ENCODE results near the gene KLHDC8B. TPM values are rescaled to one million over a fixed set of nuclear protein-coding genes. Genes with fewer than 3 reads are reported as not detected.

KLHDC8B gene
- total RNA-seq, 1 donor from 2014 or later, result 47.4 TPM

DNA sequence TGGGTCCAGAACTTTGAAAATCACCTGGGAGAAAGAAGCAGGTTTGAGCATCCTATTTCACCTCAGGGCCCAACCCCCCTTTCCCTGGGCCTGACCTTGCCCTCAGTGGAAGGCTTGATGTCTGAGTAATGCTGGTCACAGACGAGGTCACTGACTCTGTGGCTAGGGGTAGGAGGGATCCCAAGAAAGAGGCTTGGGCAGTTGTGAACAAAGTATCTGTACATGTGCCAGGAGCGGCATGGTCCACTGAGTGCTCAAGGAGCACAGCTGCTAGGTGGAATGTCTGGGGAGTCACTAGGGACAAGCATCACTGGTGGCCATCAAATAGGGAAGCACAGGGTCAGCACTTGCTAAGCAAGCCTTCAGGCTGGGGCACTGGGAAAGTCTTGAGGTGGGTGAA lies 12.6 kb upstream of the KLHDC8B start:
- DNase-seq (ENCODE audit: low read depth in 2 of 2), result no peak

DNA sequence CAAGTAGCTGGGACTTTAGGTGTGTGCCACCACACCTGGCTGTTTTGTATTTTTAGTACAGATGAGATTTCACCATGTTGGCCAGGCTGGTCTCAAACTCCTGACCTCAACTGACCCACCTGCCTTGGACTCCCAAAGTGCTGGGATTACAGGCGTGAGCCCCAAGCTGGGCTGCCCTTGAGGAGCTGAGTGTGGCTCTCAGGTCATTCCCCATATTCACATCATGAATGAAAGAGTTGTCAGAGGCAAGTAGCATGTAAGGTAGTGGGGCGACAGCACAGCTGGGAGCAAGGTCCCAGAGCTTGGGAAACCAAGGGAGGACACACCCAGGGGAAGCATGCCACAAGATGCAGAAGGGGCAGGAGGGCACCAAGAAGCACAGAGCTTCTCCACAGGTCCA lies 10.2 kb upstream of the KLHDC8B start:
- DNase-seq (ENCODE audit: low read depth in 2 of 2), result no peak

DNA sequence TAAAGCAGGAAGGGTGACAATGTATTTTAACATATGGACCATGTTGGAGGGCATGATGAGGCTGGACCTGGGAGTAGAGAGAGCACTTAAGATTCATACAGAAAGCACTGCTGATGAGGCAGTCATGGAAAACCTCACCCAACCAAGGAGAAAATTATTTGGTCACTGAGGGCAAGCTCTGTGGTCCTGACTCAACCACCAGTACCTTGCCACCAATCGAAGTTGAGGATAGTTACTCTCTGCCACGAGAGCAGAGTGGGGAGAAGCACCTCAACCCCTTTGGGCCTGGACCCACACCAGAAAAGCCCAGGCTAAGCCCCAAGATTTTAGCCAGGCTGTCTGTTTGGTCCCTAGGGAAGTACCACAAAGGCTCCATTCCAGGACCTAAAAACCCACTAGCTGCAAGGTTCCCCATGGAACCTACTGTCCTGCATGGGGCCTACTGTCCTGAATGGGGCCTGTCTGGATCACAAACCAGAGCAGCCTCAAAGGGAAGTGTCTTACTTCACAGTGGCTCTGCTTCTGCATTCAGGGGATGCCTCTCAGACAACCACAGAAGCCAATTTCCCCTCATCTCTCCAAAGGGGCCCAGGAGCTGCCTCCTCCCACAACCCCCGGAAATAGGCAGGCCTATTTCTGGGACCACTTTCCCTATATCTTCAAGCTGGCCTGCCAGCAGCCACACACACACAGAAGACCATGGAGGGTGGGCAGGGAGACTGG lies 9.4 kb upstream of the KLHDC8B start:
- no peak for DNase-seq (ENCODE audit: low read depth in 2 of 2)

DNA sequence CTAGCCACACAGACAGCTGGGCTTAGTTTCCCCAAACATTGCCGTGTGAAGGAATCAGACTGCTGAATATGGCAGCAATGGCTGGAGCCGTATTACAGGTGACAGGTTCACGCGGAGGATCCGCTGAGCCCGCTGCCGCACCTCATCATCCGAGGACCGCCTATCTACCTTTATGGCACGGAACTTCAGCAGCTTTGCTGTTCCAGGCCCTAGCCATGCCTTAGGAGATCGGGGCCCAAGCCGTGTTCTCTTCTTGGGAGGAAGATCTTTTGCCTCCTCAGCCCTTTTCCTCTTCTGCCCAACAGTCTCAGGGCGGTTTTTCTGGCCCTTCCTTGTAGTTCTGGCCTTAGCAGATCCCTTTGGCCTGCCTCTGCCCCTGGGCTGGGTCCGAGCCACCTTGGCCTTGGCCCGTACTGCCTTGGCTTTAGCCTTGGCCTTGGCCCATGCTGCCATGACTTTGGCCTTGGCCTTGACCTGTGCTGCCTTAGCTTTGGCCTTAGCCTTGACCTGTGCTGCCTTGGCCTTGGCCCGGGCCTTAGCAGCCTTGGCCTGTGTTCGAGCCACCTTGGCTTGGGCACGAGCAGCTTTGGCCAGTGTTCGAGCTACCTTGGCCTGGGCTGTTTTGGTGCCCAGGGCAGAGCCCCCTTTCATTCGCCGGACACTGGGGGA lies 8.5 kb upstream of the KLHDC8B start:
- DNase-seq (ENCODE audit: low read depth in 2 of 2), result no peak

DNA sequence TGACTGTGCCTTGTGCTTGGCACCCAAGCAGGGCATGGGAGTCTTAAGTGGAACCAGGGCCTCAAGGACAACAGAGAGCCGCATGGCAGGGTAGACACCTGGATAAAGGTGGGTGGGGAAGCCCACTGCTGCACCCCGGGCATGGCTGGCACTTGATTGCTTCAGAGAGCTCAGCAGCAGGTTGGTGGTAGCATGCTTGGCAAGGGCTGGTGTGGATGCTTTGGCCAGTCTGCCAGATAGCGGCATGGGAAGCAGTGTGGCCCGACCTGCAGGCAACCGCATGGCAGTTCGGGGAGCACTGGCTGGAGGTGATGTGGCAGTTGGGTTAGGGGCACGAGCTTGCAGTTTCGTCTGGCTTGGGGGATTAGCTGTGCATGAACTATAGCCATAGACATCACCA lies 7.8 kb upstream of the KLHDC8B start:
- DNase-seq (ENCODE audit: low read depth in 2 of 2), result no peak

DNA sequence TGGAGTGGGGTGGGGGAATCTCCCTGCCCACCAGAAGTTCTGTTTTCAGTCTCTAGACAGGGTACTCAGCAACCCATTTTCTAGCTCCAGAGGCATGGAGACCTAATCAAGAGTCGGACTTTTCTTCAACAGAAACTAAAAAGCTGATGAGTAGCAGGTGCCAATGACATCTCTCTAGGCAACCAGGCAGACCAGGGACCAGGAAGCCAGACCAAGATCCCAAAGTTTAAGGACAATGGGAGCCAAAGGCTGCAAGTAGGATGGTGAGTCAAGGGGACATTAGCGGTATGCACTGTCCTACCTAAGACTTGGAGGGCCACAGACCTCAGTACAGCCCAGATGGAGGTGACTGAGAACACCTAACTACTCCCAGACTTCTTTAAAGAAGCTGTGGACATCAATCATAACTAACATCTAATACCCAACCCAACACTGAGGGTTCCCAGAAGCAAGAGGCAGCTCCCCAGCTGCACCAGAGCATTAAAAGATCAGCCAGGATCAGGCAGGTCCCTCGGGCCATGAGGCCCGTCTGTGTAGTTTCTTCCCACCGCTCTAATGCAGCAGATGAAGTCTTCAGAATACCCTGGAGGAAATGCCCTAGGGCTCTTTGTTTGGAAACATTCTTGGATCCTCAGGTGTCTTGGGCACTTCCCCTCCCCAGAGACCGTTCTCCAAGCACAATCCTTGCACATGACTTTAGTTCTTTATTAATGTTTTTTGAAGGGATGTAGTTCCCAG lies 6.2 kb upstream of the KLHDC8B start:
- DNase-seq (ENCODE audit: low read depth in 2 of 2), result peak in 1 of 2 donors; percentile 23

DNA sequence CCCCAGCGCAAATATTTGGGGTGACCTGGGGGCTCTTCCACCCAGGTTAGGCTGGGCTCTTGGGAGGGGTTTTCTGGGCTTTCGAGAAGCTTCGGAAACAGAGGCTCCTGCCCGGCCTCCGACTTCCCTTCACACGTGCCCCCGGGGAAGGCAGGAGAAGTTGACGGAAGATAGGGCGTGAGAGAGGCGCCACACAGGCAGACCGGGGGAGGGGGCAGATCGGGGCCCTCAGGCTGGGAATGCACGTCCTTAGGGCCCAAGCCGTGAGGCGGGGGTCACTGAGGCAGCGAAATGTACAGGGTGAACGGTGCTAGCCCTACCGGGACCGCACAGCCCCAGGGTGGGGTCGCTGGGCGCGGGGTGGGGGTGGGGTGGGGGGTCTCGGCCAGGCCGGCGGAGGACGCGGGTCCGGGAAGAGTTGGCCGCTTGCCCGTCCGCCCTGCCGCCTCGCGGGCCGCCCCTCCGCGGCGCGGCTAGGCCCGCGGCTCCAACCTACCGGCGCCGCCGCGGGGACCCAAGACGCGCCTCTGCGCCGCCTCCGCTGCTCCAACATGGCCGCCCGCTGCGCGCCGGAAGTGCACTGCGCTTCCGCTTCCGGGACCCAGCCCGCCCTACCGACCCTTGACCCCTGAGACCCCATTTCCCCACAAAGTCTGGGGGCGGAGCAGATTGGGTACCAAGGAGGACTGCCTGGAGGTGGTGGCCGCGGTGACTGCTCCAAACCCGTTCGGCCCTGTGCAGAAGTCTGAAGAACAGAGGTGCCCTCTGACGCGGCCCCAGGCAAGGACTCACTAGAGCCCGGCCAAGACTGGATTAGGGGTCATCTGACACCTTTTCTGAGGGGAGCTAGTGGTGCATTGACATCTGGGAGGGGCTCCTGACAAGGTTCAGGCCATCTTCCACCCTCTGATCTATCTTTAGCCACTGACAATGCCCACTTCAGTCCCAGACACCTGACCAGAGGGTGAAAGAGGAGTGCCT lies 5.3 kb upstream of the KLHDC8B start, which contains the start of gene CCDC71:
Gene CCDC71, minus strand, starts transcription at position 561 of the 981 bp plus-strand sequence. CDS start 2,123 bp downstream, outside the sequence.
- peak; percentile 31 to 77 for DNase-seq (ENCODE audit: low read depth in 2 of 2)

DNA sequence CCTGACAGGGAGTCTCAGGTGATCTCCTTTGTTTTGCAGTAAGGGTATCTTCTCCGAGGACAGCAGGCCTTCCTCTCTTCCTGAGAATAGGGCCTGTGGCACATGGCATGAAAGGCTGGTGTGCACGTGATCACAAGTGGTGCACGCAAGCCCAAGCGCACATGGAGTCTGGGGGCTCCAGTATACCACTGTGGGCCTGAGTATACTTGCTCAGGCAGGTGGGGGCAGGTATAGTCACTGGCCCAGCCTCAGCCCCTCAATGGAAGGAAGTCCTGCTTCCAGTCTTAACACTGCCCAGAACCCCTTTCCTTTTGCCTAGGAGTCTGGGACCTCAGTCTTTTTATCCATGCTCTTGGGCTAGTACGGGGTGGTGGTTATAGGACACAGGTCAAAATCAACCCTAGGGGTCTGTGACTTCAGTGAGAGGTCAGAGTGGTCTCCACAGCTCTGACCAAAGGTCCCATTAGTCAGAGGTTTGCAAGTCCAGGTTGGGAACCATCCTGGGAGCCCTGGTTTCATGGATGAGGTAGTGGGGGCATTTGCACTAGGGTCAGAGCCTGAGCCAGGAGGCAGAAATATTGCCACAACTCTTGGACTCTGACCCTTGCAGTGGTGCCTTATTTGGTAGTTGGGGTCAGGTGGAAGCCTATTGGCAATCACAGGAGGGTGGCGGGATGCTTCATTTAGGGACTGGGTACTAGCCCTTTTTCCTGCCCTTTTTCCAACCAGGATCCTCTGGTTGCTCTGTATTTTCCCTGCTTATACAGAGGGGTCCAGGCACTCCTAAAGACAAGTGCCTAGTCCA lies 4.4 kb upstream of the KLHDC8B start:
- DNase-seq (ENCODE audit: low read depth in 2 of 2), result no peak

DNA sequence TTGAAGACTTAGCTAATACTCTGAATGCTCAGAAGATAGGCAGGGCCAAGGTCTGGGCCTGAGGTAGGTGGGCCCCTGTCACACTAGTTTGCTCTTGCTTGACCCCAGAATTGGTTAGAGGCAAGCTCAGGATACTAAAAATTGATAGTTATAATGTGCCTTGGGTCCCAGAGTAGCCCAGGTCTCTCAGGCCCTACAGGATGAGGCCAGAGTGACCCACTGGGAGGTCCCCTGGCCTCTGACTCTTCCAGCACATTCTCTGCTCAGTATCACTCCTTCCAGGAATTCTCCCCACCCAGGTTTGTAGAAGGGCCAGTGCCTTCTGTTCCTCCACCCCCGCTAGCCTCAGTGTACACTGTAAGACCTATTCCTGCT lies 667 bp upstream of the KLHDC8B start:
- no peak for DNase-seq (ENCODE audit: low read depth in 2 of 2)

DNA sequence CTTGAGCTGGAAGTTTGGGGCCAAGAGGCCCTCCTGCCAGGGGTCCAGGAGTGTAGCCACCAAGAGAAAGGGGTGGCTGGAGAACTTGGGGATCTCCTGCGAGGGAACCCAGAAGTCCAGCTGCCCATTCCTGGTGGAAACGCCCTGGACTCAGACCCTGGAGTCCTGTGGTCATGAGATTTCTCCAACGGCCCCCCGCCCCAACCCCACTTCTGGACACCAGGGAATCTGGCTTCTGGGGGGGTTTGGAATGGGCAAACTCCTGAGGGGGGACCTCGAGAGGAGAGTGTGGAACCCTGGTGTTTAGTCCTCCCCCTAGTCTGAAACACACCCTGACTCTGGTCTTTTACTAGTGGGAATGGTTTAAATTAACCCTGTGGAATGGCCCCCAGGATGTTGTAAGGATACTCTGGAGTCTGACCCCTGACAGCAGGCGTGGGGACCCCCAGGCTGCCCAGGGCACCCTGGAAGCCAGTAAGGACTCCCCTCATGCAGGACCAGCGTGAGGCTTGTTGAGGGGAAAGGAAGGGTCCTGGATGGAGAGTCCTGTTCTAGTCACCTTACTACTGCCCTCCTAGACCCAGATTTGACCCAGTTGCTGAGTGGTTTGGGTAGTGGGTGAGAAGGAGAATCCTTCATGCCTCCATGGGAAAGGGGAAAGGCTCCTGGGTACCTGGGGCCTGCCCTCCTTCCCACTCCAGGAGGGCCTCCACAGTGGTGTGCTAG lies 540 bp downstream of the KLHDC8B start:
- DNase-seq (ENCODE audit: low read depth in 2 of 2), result no peak

DNA sequence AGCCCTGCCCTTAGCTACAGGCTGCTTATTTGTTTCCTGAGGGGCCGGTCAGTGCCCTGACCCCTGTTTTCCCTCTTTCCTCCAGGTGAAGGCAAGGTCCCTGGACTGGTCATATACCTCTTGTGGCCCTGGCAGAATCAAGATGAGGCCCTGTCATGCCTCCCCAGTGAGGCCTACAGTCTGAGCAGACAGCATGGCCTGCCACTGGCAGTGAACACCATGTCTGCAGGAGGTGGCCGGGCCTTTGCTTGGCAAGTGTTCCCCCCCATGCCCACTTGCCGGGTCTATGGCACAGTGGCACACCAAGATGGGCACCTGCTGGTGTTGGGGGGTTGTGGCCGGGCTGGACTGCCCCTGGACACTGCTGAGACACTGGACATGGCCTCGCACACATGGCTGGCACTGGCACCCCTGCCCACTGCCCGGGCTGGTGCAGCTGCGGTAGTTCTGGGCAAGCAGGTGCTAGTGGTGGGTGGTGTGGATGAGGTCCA lies 1.2 kb downstream of the KLHDC8B start:
- no peak for DNase-seq (ENCODE audit: low read depth in 2 of 2)

DNA sequence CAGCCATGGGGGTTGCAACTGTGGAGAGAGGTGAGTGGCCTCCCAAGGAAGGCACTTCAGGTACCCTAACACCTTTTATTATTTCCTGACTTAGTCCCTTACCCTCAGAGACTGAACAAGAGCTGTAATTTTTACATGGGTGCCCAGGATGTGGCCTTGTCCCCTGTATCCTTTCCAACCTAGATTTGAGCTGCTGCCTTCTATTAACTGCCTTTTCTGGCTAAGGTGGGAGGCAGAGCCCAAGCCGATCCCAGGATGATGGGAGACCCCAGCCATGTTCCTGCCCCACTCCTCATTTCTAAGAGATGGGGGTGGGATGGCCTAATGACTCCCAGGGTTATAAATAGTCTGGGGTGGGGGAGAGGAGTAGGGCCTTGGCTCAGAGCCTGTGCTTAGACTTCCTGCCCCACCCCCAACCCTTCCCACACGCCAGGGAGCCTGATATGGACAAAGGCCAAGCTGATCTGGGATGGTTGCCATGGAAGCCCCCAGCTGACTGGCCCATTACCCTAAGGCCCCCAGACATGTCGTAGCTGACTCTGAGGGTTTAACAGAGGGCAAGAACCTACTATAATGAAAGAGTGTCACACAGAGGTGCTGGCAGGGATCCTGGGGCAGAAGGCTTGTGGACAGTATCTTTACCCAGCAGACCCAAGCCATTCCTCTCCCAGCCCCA lies 1.9 kb downstream of the KLHDC8B start:
- DNase-seq (ENCODE audit: low read depth in 2 of 2), result peak; percentile 30 to 86

DNA sequence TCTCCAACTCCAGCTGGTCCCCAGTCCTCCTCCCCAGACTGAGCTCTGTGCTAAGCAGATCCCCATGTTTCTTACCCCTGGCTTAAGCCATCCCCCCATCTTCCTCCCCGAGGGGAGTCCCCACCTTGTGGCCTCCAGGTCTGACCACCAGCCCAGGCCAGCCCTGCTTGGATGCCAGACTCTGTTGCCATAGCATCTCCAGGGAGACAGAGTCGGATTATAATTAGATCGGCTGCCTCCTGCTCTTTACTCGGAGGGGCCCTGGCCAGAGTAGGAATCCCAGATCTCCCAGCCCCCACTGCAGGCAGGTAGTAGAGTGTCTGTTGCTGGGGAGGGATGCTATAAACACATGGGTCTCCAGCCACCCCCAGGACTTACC lies 2.4 kb downstream of the KLHDC8B start:
- DNase-seq (ENCODE audit: low read depth in 2 of 2), result no peak

DNA sequence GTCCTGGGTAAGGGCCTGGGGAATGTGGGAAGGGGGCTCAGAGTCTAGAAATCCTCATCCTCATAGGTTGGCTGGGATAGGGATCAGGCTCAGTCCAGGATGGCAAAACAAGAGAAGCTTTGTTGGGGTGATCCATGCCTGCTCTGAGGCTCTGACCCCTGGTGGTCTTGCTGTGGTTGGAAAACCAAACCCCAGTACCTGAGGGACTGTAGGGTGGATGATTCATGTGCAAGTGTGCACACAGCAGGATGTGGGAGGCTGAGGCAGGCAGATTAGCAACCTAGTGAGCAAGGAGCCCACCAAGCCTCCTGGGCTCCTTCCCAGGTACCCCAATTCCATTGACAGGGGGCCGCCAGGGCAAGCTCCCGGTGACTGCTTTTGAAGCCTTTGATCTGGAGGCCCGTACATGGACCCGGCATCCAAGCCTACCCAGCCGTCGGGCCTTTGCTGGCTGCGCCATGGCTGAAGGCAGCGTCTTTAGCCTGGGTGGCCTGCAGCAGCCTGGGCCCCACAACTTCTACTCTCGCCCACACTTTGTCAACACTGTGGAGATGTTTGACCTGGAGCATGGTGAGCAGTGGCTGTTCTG lies 3.1 kb downstream of the KLHDC8B start:
- no peak for DNase-seq (ENCODE audit: low read depth in 2 of 2)

DNA sequence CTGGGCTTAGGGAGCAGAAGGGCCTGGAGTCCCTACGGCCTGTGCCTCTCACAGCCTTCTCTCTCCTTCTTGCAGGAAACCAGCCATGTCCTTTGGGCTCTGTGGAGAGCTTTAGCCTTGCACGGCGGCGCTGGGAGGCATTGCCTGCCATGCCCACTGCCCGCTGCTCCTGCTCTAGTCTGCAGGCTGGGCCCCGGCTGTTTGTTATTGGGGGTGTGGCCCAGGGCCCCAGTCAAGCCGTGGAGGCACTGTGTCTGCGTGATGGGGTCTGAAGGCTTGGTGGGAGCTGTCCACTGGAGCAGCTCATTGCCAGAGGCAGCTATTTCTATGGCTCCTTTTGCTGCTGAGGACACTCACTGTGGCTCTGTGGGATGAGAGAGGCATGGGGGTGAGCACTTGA lies 4.1 kb downstream of the KLHDC8B start:
- DNase-seq (ENCODE audit: low read depth in 2 of 2), result no peak

DNA sequence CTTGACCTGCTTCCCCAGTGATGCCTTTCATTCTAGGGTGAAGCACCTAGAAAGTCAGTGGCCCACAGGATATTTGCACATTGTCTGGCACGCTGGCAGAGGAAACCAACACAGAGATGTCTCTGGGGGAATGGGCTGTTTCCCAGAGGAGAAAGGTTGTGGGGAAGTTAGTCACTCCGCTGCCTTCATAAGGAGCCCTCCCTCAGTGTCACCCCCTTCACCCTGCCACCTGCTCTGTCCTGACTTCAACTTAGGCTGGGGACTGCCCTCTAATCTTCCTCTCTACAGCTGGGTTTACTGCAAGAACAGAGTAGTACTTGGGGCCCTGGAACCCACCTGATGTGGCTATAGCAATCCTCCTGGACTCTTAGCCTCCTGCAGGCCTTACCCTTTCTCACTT lies 5.7 kb downstream of the KLHDC8B start:
- DNase-seq (ENCODE audit: low read depth in 2 of 2), result no peak

DNA sequence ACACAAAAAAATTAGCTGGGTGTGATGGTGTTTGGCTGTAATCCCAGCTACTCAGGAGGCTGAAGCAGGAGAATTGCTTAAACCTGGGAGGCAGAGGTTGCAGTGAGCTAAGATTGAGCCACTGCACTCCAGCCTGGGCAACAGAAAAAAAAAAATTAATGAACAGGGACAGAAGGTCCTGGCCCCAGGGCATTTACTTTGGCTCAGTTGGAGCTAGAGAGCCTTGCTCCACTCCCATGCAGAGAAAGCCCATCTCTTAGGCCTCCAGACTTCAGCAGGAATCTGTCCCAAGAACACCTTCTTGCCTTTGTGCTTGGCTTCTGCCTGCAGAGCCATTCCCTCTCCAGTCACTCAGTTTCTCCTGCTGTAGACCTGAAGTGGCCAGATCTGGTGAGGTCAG lies 8.7 kb downstream of the KLHDC8B start:
- no peak for DNase-seq (ENCODE audit: low read depth in 2 of 2)

DNA sequence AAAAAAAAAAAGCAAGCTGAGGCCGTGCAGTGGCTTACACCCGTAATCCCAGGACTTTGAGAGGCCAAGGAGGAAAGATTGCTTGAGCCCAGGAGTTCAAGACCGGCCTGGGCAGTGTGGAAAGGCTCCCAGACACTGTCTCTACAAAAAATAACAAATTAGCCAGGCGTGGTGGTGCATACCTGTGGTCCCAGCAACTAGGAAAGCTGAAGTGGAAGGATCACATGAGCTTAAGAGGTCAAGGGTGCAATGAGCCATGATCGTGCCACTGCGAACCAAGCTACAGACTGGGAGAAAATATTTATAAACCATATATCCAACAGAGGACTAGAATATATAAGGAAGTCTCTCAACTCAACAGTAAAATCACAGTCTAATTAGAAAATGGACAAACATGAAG lies 10.0 kb downstream of the KLHDC8B start:
- no peak for DNase-seq (ENCODE audit: low read depth in 2 of 2)

DNA sequence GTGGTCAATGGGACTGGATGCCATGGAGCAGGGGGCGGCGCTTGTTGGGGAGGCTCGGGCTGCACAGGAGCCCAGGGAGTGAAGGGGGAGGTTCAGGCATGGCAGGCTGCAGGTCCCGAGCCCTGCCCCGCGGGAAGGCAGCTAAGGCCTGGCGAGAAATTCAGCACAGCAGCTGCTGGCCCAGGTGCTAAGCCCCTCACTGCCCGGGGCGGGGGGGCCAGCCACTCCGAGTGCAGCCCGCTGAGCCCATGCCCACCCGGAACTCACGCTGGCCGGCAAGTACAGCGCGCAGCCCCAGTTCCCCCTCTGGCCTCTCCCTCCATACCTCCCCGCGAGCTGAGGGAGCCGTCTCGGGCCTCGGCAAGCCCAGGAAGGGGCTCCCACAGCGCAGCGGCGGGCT lies 11.3 kb downstream of the KLHDC8B start:
- no peak for DNase-seq (ENCODE audit: low read depth in 2 of 2)
